Measurements from ENCODE around the gene ZNFX1.

Gene ZNFX1

DNA sequence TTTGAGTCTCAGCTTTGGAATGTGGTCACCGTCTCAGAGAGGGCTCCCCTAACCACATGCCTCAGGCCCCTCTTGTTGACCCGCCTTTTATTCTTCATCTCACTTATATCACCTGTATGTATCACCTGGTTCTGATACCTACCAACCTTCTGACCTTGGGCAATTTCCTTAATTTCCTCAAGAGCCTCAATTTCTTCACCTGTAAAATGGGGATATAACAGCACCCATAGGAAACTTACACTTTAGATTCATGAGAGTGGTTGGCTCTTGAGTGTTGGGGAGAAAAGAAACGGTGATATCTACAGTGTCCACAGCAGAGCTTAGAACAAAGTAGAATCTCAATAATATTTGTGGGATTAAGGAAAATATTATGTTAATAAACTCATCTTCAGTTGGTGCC is 62.6 kb downstream of the ZNFX1 start:
- TF ChIP-seq ZFP37 (tag by site-specific recombination; IDR thresholded peaks at IDR 0.05) (no peak), ZNF37A (tag by site-specific recombination; IDR thresholded peaks at IDR 0.05) (no peak), ZNF10 (tag by site-specific recombination; IDR thresholded peaks at IDR 0.05) (no peak), KLF1 (tag by site-specific recombination; IDR thresholded peaks at IDR 0.05) (no peak), ZNF366 (tag by site-specific recombination; conservative IDR thresholded peaks at IDR 0.05) (no peak), ZNF112 (tag by site-specific recombination; IDR thresholded peaks at IDR 0.05) (no peak), KLF8 (tag by site-specific recombination; IDR thresholded peaks at IDR 0.05) (no peak), ZNF560 (tag by site-specific recombination; IDR thresholded peaks at IDR 0.05; ENCODE audit: borderline replicate concordance) (no peak), ZNF274 (IDR thresholded peaks at IDR 0.05; ENCODE audit: low read length) (no peak), ZNF274 (tag by site-specific recombination; IDR thresholded peaks at IDR 0.05; ENCODE audit: borderline replicate concordance) (no peak), ZFP69B (tag by site-specific recombination; IDR thresholded peaks at IDR 0.05) (no peak), TRIM28 (IDR thresholded peaks at IDR 0.05; ENCODE audit: borderline replicate concordance, low read length) (no peak)
- TF ChIP-seq, protein P1, sequence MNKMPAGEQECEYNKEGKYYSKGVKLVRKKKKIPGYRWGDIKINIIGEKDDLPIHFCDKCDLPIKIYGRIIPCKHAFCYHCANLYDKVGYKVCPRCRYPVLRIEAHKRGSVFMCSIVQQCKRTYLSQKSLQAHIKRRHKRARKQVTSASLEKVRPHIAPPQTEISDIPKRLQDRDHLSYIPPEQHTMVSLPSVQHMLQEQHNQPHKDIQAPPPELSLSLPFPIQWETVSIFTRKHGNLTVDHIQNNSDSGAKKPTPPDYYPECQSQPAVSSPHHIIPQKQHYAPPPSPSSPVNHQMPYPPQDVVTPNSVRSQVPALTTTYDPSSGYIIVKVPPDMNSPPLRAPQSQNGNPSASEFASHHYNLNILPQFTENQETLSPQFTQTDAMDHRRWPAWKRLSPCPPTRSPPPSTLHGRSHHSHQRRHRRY (tag by site-specific recombination; IDR thresholded peaks at IDR 0.05), result no peak
- TF ChIP-seq, protein P2, sequence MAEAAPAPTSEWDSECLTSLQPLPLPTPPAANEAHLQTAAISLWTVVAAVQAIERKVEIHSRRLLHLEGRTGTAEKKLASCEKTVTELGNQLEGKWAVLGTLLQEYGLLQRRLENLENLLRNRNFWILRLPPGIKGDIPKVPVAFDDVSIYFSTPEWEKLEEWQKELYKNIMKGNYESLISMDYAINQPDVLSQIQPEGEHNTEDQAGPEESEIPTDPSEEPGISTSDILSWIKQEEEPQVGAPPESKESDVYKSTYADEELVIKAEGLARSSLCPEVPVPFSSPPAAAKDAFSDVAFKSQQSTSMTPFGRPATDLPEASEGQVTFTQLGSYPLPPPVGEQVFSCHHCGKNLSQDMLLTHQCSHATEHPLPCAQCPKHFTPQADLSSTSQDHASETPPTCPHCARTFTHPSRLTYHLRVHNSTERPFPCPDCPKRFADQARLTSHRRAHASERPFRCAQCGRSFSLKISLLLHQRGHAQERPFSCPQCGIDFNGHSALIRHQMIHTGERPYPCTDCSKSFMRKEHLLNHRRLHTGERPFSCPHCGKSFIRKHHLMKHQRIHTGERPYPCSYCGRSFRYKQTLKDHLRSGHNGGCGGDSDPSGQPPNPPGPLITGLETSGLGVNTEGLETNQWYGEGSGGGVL (tag by site-specific recombination; IDR thresholded peaks at IDR 0.05), result no peak
- Histone ChIP-seq H3K27ac (ENCODE audit: extremely low read depth, low read depth, low read length) (no peak overlapping the region), H3K4me3 (ENCODE audit: low read depth, low read length) (no peak overlapping the region), H3K9me3 (ENCODE audit: control insufficient read depth, insufficient read depth, low read depth, low read length) (no peaks in the 10 kb centered on the region), H3K36me3 (ENCODE audit: control insufficient read depth in 2 of 2, insufficient read depth in 1 of 2, low read length in 2 of 2) (no peaks in the 10 kb centered on the region), H3K4me1 (ENCODE audit: control insufficient read depth, insufficient read depth, low read length) (no peaks in the 10 kb centered on the region)
- ChIA-PET POLR2A (no interaction called here), CTCF (interaction anchor here (1.7 to 4.4 kb wide), 2 partner anchors 18 to 81 kb away, joined by 7 to 101 read pairs; no protein-coding TSS in a partner anchor)

DNA sequence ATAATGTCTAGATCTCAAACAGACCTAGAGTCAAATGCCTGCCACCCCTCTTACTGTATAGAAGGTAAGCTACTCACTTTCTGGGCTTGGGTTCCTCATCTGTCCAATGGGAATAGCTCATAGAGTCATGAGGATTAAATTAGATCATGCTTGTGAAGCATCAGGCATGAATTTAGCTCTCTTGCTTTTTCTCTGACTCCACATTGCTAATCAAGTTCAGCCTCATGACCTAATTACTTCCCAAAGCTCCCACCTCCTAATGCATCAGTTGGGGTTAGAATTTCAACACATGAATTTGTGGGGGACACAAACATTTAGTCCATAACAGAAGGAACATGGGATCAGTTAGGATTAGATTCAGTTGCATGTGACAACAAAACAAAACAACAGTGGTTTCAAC is 63.3 kb downstream of the ZNFX1 start:
- Histone ChIP-seq H3K4me1 (ENCODE audit: control insufficient read depth, insufficient read depth, low read length) (no peaks in the 10 kb centered on the region), H3K4me3 (ENCODE audit: low read depth, low read length) (no peak overlapping the region), H3K9me3 (ENCODE audit: control insufficient read depth, insufficient read depth, low read depth, low read length) (no peaks in the 10 kb centered on the region), H3K27ac (ENCODE audit: extremely low read depth, low read depth, low read length) (no peak overlapping the region), H3K36me3 (ENCODE audit: control insufficient read depth in 2 of 2, insufficient read depth in 1 of 2, low read length in 2 of 2) (no peaks in the 10 kb centered on the region)
- TF ChIP-seq, protein P1 (tag by site-specific recombination; IDR thresholded peaks at IDR 0.05), result no peak
- TF ChIP-seq ZSCAN16 (tag by site-specific recombination; IDR thresholded peaks at IDR 0.05) (no peak), ZNF169 (tag by site-specific recombination; IDR thresholded peaks at IDR 0.05) (no peak), ZNF274 (IDR thresholded peaks at IDR 0.05; ENCODE audit: low read length) (no peak), ZNF274 (tag by site-specific recombination; IDR thresholded peaks at IDR 0.05; ENCODE audit: borderline replicate concordance) (no peak)
- TF ChIP-seq, protein P3, sequence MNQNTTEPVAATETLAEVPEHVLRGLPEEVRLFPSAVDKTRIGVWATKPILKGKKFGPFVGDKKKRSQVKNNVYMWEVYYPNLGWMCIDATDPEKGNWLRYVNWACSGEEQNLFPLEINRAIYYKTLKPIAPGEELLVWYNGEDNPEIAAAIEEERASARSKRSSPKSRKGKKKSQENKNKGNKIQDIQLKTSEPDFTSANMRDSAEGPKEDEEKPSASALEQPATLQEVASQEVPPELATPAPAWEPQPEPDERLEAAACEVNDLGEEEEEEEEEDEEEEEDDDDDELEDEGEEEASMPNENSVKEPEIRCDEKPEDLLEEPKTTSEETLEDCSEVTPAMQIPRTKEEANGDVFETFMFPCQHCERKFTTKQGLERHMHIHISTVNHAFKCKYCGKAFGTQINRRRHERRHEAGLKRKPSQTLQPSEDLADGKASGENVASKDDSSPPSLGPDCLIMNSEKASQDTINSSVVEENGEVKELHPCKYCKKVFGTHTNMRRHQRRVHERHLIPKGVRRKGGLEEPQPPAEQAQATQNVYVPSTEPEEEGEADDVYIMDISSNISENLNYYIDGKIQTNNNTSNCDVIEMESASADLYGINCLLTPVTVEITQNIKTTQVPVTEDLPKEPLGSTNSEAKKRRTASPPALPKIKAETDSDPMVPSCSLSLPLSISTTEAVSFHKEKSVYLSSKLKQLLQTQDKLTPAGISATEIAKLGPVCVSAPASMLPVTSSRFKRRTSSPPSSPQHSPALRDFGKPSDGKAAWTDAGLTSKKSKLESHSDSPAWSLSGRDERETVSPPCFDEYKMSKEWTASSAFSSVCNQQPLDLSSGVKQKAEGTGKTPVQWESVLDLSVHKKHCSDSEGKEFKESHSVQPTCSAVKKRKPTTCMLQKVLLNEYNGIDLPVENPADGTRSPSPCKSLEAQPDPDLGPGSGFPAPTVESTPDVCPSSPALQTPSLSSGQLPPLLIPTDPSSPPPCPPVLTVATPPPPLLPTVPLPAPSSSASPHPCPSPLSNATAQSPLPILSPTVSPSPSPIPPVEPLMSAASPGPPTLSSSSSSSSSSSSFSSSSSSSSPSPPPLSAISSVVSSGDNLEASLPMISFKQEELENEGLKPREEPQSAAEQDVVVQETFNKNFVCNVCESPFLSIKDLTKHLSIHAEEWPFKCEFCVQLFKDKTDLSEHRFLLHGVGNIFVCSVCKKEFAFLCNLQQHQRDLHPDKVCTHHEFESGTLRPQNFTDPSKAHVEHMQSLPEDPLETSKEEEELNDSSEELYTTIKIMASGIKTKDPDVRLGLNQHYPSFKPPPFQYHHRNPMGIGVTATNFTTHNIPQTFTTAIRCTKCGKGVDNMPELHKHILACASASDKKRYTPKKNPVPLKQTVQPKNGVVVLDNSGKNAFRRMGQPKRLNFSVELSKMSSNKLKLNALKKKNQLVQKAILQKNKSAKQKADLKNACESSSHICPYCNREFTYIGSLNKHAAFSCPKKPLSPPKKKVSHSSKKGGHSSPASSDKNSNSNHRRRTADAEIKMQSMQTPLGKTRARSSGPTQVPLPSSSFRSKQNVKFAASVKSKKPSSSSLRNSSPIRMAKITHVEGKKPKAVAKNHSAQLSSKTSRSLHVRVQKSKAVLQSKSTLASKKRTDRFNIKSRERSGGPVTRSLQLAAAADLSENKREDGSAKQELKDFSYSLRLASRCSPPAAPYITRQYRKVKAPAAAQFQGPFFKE (tag by site-specific recombination; IDR thresholded peaks at IDR 0.05; ENCODE audit: borderline replicate concordance), result no peak
- TF ChIP-seq, protein P4, sequence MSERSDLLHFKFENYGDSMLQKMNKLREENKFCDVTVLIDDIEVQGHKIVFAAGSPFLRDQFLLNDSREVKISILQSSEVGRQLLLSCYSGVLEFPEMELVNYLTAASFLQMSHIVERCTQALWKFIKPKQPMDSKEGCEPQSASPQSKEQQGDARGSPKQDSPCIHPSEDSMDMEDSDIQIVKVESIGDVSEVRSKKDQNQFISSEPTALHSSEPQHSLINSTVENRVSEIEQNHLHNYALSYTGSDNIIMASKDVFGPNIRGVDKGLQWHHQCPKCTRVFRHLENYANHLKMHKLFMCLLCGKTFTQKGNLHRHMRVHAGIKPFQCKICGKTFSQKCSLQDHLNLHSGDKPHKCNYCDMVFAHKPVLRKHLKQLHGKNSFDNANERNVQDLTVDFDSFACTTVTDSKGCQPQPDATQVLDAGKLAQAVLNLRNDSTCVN (tag by site-specific recombination; optimal IDR thresholded peaks at IDR 0.05), result no peak
- POLR2A ChIA-PET, result no interaction called here
- CTCF ChIA-PET, result interaction anchor here (0.6 to 1.7 kb wide), 4 partner anchors 18 to 82 kb away, joined by 3 to 7 read pairs (median 4); no protein-coding TSS in a partner anchor

All from HEK293 (cell line).